Upper lobe of left lung (tissue), 4 donors: ENCODE measurements around the gene PDS5A.

Source experiments
- CTCF ChIP-seq, 6 experiments: fragments of 450-650 bp in 4 of 6; fragments of 200-600 bp in 2 of 6; sonication (generic) in 2 of 6; IDR thresholded peaks; one replicate each; pipeline ENCODE4 v1.5.1; 2016 to 2019; ENCODE audit warnings: antibody characterized with exemption in 6 of 6
- POLR2A ChIP-seq, 4 donors: fragments of 450-650 bp; IDR thresholded peaks; one replicate each; pipeline ENCODE4 v1.5.1; 2016 to 2017; ENCODE audit warnings: antibody characterized with exemption in 4 of 4, mild to moderate bottlenecking in 2 of 4
- POLR2AphosphoS5 ChIP-seq, 2 donors: sonication (generic); formaldehyde crosslinking; IDR thresholded peaks; one replicate each; pipeline ENCODE4 v1.5.1; 2017; ENCODE audit warnings: antibody characterized with exemption in 2 of 2

GRCh38 chr4:39792128-39792527, 185.6 kb downstream of the PDS5A start:
- TF ChIP-seq CTCF (IDR thresholded peaks at IDR 0.05) (no peak), POLR2A (IDR thresholded peaks at IDR 0.05) (no peak), POLR2AphosphoS5 (IDR thresholded peaks at IDR 0.05) (no peak)
